ENCODE data around the gene CPM. TPM values are rescaled to one million over a fixed set of nuclear protein-coding genes. Genes with fewer than 3 reads are reported as not detected.
"Not testable (repeated sequence)": the region's sequence is repeated elsewhere in the genome, so short reads cannot be mapped to it uniquely, and the experiment has no call there.

The CPM gene
- total RNA-seq, 4 donors from 2014 or later = 233 to 478 (median 301) TPM

GRCh38 chr12:68824131-68824530 lies 108.8 kb downstream of the CPM start:
- no peak for ATAC-seq (ENCODE audit: low FRiP score)
- no peak for TF ChIP-seq CTCF (IDR thresholded peaks at IDR 0.05)
- no peak for DNase-seq (ENCODE audit: low spot score)

DNA sequence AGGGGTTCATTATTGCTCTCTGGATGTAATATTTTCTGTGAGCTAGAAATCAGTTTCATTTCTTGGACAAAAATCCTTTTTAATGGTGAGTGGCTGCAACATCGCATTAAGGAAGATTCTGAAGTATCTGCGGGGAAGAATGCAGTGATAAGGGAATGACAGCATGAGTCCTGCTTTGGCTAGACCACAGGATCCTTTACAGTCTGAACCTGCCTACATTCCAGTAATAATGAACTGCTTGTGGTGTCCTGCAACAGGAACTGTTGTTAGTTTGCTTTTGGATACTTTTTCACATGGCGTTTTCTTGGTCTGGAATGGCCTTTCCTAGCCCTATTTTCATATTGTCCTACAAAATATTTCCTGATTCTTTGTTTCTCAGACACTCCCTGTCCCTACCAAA lies 109.3 kb downstream of the CPM start:
- TF ChIP-seq CTCF (IDR thresholded peaks at IDR 0.05) = no peak
- ATAC-seq (ENCODE audit: low FRiP score) (no peak), DNase-seq (ENCODE audit: low spot score) (no peak)

DNA sequence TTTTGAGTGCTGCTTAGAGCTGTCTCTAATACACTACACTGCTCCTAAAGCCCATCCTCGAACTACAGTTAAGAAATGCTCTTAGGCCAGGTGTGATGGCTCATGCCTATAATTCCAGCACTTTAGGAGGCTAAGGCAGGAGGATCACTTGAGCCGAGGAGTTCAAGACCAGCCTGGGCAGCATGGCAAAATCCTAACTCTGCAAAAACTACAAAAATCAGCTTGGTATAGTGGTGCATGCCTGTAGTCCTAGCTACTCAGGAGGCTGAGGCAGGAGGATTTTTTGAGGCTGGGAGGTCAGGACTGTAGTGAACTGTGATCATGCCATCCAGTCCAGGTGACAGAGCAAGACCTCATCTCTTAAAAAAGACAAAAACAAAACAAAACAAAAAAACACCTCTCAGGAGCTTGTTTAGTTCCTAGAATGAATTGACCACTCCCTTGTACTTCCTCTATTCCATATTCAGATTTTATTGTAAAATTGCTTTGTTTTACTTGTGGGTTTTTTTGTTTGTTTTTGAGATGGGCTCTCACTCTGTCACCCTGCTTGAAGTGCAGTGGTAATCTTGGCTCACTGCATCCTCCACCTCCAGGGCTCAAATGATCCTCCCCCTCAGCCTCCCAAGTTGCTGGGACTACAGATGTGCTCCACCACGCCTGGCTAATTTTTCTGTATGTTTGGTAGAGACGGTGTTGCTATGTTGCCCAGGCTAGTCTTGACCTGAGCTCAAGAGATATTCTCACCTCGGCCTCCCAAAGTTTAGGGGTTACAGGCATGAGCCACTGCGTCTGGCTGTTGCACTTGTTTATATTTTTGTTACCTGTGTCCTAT lies 111.4 kb downstream of the CPM start:
- no peak for DNase-seq (ENCODE audit: low spot score)
- TF ChIP-seq CTCF (IDR thresholded peaks at IDR 0.05) = no peak
- ATAC-seq (ENCODE audit: low FRiP score) = no peak

GRCh38 chr12:68819481-68819880 lies 113.5 kb downstream of the CPM start:
- not testable (repeated sequence) for ATAC-seq (ENCODE audit: low FRiP score)

DNA sequence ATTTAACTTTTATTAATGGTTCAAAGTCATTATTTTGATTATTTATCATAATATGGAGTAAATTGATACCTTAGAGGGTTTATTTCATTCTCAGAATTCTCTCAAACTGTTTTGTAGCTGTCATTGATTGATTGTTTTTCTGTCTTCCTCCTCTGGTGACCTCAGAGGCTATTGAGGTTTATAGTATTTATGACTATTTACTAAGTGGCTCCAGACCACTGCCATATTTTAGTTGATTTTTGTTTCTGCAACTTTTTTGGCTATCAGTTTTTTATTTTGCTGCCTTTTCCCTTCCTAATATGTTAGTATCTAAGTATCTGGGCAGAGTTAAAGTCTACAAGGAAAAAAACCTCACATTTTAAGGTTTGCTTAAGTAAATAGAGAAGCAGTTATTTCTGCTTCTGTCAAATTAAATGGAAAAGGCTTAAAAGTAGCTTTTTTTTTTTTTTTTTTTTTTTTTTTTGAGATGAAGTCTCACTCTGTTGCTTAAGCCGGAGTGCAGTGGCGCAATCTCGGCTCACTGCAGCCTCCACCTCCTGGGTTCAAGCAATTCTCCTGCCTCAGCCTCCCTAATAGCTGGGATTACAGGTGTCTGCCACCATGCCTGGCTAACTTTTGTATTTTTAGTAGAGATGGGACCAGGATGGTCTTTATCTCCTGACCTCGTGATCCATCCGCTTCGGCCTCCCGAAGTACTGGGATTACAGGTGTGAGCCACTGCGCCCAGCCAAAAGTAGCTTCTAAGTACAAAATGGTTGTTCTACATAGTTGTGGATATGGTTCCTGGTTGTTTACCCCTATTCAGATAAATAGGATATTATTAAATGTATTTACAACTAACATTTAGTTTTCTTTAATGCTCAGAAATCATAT lies 116.8 kb downstream of the CPM start:
- no peak for TF ChIP-seq CTCF (IDR thresholded peaks at IDR 0.05)
- ATAC-seq (ENCODE audit: low FRiP score) = no peak
- DNase-seq (ENCODE audit: low spot score) = no peak

More at GRCh38 chr12:68819481-68819880, 113.5 kb downstream of the CPM start:
- not testable (repeated sequence) for DNase-seq (ENCODE audit: low spot score)

DNA sequence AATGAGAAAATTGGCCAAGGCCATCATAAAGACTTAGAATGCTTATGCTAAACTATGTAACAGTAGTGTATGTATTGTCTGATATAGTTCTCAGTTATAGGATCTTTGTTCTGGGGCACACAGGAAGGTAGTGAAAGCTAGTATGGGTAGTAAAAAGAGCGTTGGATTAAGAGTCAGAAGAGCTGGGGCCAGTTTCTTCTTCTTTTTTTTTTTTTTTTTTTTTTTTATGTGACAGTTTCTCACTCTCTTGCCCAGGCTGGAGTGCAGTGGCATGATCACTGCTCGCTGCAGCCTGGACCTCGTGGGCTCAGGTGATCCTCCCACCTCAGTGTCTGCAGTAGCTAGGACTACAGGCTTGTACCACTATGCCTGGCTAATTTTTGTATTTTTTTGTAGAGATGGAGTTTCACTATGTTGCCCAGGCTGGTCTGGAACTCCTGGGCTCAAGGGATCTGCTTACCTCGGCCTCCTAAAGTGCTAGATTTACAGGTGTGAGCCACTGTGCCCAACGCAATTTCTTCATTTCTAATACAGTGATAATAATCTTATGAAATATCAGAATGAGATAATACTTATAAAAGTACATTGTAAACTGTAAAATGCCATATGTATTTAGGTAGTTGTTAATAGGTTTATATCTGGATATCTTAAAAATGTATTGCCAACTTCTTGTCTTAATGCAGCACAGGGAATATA lies 117.6 kb downstream of the CPM start:
- ATAC-seq (ENCODE audit: low FRiP score) (no peak), DNase-seq (ENCODE audit: low spot score) (no peak)
- TF ChIP-seq CTCF (IDR thresholded peaks at IDR 0.05) = no peak

All from omental fat pad (tissue), 4 donors.